ACHN (cell line): ENCODE measurements around the gene ABCA7.

Experiments
- DNase-seq: peaks from one replicate; pipeline ENCODE4 v3.0.0-alpha.2; 2015
- in situ Hi-C: cut with HindIII; loops from 2 replicates; pipeline ENCODE4 v1.10.0; 2017; ENCODE audit warnings: low sequenced_read_pairs, low pct_ligation_motif_present, low pct_unique_long_range_greater_than_20kb

ABCA7 gene

GRCh38 chr19:1050989-1051788 is 11.3 kb downstream of the ABCA7 start:
- DNase-seq, result no peak
- in situ Hi-C loops, result no loop called here

- in situ Hi-C loops, result no loop called here
- DNase-seq, result no peak
Observed at GRCh38 chr19:1051791-1052190, 11.9 kb downstream of the ABCA7 start.

GRCh38 chr19:1052349-1052975 is 12.6 kb downstream of the ABCA7 start:
- in situ Hi-C loops, result no loop called here

GRCh38 chr19:1053176-1054101 is 13.5 kb downstream of the ABCA7 start:
- in situ Hi-C loops, result no loop called here

More at GRCh38 chr19:1052349-1052975, 12.6 kb downstream of the ABCA7 start:
- no peak for DNase-seq

GRCh38 chr19:1054102-1055027 is 14.5 kb downstream of the ABCA7 start:
- in situ Hi-C loops, result no loop called here
- no peak for DNase-seq

More at GRCh38 chr19:1053176-1054101, 13.5 kb downstream of the ABCA7 start:
- no peak for DNase-seq

GRCh38 chr19:1055028-1055425 is 15.1 kb downstream of the ABCA7 start:
- DNase-seq, result no peak
- in situ Hi-C loops, result no loop called here

- in situ Hi-C loops, result no loop called here
- no peak for DNase-seq
Observed at GRCh38 chr19:1055886-1056620, 16.1 kb downstream of the ABCA7 start.

GRCh38 chr19:1057176-1057855 is 17.4 kb downstream of the ABCA7 start:
- in situ Hi-C loops, result no loop called here
- peak; percentile 55 for DNase-seq

- in situ Hi-C loops, result no loop called here
- no peak for DNase-seq
Observed at GRCh38 chr19:1058112-1058511, 18.2 kb downstream of the ABCA7 start.

- in situ Hi-C loops, result no loop called here
- no peak for DNase-seq
Observed at GRCh38 chr19:1060689-1061088, 20.8 kb downstream of the ABCA7 start.

GRCh38 chr19:1061987-1062386 is 22.1 kb downstream of the ABCA7 start:
- in situ Hi-C loops, result no loop called here
- no peak for DNase-seq

- in situ Hi-C loops, result no loop called here
- DNase-seq, result no peak
Observed at GRCh38 chr19:1062387-1063029, 22.6 kb downstream of the ABCA7 start.

- no peak for DNase-seq
- in situ Hi-C loops, result no loop called here
Observed at GRCh38 chr19:1063030-1063908, 23.4 kb downstream of the ABCA7 start.

GRCh38 chr19:1063909-1064660 is 24.2 kb downstream of the ABCA7 start:
- DNase-seq, result no peak

More at GRCh38 chr19:1063909-1064660, 24.2 kb downstream of the ABCA7 start:
- in situ Hi-C loops, result no loop called here
